COLO668 (cell line): ENCODE data around the gene RPL22.
"Not testable (repeated sequence)": the region's sequence is repeated elsewhere in the genome, so short reads cannot be mapped to it uniquely, and the experiment has no call there.

ENCODE experiments used
- DNase-seq: peaks from one replicate; lab custom pipeline; 2025; ENCODE audit not compliant: unreplicated experiment; lab: John Stamatoyannopoulos, UW

The RPL22 gene

DNA sequence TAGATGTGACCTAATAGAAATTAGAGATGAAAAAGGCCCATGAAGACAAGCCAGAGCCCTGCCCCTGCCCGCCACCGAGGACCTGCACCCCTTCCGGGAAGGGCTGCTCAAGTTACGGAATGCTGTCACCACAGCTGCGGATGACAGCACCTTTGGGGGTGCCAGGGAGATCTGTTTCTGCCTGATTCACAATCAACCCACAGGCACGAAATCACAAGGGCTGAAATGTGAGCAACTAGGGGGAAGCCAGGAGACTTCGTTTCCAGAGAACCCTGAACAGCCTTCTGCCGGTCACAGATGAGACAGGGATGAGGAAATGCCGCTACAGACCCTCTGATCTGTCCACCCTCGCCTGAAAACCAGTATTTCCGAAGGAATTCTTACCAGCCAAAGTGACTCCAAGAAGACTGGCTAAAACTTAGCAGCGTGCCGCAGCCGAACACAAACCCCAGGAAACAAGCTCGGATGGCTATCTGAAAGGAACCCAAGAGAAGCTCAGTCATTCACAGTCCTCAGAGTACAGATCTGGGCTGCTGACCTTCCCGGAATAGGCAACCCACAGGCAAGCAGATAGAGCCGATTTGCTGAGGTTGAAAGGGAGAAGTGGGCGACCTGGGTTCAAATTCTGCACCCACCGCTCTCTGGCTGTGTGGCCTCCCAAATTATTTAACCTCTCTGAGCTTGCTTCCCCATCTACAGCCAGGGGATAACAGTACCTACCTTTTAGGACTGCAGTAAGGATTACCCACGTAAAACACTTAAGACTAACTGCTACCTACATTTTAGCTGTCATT is 35.3 kb upstream of the RPL22 start:
- DNase-seq = peak; percentile 74

- DNase-seq = no peak
Observed at GRCh38 chr1:6233376-6233775, 34.0 kb upstream of the RPL22 start.

GRCh38 chr1:6225651-6226050 is 26.3 kb upstream of the RPL22 start:
- DNase-seq = no peak

DNA sequence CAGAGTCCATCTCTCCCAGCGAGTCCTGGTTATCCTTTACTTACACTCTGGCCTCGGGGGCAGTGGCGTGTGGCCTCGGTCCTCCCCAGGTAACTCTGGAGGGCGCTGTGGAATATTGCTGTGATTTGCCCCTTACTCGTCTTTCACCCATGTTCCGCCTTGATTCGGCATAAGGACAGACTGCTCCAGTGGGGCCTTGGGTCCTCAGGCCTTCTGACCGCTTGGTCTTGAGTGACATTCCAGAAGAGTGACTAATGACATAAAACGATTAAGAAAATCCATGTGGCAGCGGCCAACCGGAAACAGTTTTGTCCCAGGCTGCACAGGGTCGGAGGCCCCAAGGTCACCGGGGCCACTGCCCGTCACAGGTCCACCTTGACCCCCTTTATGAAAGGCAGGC is 25.3 kb upstream of the RPL22 start:
- DNase-seq = no peak

GRCh38 chr1:6223617-6224016 is 24.2 kb upstream of the RPL22 start:
- DNase-seq = no peak

DNA sequence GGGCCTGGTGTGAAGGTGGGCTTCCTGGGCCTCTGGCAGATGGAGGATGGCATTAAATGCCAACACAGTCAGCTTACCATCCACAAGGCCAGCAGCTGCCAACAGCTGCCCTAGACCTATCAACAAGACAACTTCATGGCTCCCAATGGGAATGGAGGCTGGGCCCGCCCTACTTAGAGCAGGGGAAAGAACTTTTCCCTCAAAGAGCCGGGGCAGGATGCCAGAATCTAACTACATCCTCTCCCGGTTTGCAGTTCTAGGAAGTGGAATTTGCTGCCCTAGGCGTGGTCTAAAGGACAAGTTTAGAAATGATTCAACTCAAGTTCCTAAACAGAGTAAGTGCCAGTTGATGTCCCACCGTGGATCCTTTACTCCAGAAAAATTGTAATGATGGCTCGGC is 23.2 kb upstream of the RPL22 start:
- DNase-seq = no peak

GRCh38 chr1:6221210-6221784 is 21.9 kb upstream of the RPL22 start:
- no peak for DNase-seq

GRCh38 chr1:6220236-6220635 is 20.8 kb upstream of the RPL22 start:
- DNase-seq = no peak

- DNase-seq = not testable (repeated sequence)
Observed at GRCh38 chr1:6219641-6220040, 20.2 kb upstream of the RPL22 start.

- no peak for DNase-seq
Observed at GRCh38 chr1:6218375-6219164, 19.2 kb upstream of the RPL22 start.

DNA sequence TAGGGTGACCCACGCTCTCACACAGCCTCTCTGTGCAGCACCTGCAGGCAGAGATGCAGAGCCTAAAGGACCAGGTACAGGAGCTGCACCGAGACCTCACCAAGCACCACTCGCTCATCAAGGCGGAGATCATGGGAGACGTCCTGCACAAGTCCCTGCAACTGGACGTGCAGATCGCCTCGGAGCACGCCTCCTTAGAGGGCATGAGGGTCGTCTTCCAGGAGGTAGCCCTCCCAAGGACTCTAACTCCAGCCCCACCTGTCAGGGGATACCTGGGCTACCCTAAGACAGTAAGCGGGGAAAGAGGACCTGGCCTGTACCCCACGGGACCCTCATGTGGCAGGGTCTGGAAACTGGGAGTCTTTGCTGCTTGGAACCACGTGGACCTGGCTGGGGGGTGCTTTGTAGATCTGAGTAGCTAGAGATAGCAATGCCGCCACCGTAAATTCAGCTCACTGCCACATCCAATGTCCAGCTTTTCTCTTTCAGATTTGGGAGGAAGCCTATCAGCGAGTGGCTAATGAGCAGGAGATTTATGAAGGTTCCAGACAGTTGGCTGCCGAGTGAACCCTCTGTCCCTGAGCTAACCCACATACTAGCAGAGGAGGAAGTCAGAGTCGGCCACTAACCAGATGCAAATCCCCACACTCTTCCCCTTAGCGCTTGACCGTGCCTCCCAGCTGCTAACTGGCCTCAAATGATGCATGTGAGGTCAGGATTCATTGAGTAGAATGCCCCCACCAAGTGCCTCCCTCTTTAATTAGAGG is 13.0 kb upstream of the RPL22 start:
- no peak for DNase-seq

DNA sequence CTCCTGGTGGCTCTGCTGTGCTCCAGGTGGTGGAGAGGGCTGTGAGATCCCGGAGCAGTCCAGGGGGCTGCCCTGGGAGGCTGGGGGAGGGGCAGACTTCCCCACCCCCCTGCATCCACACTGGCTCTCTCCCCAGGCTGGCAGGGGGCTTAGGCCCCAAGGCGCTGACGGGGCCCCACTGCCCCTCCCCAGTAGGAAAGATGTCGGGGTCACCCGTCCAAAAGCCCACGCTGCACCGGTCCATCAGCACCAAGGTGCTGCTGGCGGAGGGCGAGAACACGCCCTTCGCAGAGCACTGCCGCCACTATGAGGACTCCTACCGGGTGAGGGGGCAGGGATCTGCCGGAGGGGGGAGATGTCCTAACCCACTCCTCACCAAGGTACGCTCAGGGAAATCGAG is 12.3 kb upstream of the RPL22 start:
- DNase-seq = no peak

GRCh38 chr1:6210591-6211355 is 11.4 kb upstream of the RPL22 start:
- no peak for DNase-seq

DNA sequence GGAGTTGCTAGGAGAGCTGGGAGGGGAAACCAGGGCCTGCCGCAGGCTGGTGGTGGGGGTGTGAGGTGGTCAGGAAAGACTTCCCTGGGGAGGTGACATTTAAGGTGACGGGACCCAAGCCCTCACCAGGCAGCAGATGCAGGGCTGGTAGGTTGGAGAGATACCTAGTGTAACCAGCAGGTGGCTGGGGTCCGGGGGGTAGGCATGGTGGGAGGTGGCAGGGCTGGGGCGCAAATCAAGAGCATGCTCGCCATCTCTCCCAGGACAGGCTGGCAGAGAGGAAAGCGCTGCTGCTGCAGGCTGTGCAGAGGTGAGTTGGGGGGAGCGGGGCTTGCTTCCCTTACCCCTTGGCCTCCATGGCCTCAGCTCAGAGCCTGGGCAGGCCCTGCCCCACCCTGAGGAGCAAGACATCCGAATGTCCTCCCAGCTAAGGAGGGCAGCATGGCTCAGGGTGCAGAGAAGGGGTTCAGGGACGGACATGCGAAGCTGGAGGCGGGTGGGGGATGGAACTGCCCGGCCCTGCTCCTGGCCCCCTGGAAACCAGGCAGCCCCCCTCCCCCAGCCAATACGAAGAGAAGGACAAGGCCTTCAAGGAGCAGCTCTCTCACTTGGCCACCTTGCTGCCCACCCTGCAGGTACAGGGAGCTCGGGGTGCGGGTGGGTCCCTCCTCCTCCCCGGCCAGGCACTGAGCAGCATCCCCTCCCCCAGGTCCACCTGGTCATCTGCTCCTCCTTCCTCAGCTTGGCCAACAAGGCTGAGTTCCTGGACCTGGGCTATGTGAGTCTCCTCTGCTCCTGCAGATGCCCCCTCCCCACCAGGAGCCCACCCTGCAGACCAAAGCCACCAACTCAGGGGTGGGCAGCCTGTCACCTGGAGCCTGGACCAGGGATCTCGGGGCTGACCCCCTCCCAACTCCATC is 10.5 kb upstream of the RPL22 start:
- DNase-seq = peak; percentile 55

- peak; percentile 83 for DNase-seq
Observed at GRCh38 chr1:6208723-6209660, 9.6 kb upstream of the RPL22 start.

GRCh38 chr1:6207921-6208320 is 8.5 kb upstream of the RPL22 start:
- DNase-seq = no peak

GRCh38 chr1:6207075-6207885 is 7.9 kb upstream of the RPL22 start:
- no peak for DNase-seq

DNA sequence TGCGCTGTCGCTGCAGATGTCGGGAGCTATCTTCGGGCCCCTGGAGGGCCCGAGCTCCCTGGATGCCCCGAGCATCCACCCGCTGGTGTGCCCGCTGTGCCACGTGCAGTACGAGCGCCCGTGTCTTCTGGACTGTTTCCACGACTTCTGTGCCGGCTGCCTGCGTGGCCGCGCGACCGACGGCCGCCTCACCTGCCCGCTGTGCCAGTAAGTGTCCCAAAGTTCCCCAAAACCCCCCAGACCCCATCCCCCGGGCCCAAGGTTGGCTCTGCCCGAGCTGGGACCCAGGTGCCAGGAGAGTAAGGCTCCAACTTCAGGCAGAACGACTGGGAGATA is 7.1 kb upstream of the RPL22 start:
- no peak for DNase-seq
